ENCODE results near the gene RYR3.

The RYR3 gene

DNA sequence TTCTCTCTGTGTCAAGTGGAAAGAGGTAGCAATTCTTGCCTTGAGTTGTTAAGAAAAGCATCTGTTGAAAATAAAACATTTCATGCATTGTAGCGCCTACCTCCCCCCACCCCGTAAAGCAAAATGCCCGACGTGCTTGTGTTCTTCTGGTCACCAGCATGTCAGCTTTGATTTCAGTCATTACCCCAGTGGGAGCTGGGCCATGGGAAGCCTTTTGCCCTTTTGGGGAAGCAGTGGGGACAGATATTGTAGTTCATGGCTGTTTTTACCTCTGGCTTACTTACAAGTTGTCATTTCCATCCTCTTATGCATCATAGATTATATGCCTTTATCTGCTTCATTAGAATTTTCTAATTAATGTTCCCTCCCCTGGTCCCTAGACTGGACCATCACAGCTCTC lies 328.7 kb downstream of the RYR3 start:
- no peak for DNase-seq

DNA sequence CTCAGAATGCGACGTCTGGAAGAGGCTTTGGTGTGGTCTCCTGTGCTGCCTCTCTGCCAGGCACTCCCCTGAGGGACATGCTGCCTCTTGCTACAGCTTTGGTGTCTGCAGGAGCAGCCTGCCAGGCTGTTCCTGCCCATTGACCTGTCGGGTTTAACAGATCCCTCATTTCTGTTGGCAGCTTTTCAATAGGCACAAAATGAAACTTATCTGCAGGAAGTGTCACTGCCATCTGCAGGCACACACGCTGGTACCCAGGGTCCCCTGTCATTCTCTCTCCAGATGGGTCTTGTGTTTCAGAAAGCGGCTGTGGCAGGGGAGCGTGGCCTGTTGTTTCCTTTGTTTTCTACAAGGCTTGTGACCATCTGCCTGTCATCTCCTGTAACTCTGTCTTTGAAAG lies 329.2 kb downstream of the RYR3 start:
- peak in 1 of 56 donors; percentile 3 for DNase-seq

DNA sequence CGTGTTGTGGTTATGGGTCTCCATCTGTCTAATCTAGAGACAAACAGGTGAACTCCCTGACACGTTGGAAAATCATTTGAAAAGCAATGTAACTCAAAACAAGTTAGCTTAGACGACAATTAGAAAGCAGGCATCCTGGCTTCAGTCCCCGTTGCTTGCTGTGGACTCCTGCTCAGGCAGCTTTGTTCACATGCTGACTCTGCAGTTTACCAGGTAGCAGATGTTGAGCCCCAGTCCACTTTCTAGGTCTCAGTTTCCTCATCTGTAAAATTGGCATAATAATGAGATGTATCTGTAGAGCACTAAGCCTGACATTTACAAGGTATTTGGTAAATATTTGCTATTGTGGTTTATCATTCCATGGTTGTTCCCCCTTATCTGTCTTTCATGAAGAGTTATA lies 330.3 kb downstream of the RYR3 start:
- DNase-seq: no peak

DNA sequence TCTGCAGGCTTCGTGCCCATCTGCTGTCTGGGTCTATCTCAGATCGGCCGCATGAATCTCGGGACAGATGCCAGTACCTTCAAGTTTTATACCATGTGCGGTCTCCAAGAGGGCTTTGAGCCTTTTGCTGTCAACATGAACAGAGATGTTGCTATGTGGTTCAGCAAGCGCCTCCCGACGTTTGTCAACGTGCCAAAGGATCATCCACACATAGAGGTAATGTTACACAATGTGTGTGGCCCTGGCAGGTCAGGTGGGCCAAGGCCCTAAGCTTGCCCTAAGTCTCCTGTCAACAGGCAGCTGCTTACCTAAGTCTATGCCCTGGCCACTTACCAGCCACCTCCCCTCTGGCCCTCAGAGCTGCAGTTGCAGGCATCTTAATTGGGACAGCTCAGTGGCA lies 333.5 kb downstream of the RYR3 start:
- DNase-seq: no peak

DNA sequence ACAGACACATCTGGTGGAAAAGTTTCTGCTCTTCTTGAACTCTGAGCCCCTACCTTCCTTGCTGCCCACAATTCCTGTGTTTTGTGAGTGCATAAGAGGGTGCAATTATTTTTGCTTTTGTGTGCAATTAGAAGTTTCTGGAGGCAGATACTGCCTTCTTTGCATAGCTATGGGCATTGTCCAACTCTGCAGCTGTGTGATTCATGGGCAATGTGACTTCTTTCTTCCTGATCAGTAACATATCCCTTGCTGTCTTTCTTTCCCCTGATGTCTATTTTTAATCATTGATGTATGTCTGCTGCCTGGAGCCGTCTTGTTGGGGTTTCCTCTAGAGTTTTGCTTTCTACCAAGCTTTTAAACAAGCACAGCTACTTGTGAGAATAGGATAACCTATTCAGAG lies 336.0 kb downstream of the RYR3 start:
- DNase-seq: no peak

DNA sequence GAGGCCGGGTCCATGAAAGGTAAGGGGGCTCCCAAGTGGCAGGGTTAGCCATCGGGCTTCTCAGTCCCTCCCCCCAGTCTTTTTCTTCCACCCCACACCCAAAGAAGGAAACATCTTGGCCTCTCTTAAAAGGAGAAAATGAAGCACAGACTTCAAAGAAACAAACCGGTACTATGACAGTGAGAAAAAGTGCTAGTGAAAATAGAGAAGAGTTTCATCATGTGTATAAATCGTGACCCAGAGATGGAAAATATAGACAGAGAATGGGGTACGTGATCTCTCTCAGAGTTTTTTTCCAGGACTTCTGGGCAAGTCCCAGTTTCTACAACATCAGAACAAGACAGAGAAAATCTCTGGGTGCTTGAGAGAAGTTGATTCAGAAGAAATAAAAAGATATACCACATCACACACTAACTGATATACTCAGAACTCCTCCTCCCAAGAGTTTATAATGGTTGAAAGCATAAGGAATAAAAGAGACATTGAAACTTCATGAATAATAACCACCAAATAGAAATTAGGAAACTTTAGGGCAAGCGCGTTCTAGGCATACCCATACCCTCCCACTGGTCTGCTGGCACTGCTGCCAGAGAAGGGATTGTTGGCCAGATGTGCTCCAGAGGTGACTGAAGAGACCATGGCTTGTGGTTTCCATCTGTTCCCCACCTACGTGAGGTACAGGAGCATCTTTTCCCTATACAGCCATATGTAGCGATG lies 338.6 kb downstream of the RYR3 start:
- DNase-seq: no peak

DNA sequence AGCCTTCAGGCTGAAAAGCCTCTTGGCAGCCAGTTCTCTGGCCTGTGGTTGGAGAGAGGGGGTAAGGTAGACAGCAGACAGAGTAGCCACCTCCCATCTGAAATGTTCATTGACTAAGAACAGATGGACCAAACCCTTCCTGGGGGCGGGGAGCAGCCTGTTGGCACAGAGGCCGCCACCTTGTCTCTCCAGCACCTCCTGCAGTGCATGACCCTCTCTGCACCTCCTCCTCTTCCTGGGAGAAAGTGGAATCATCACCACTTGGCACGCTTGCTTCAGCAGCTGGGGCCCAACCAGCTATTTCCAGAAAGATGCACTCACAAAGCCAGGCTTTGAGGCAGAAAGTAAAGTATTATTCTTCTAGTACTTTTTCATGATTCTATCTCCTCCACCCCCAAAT lies 344.1 kb downstream of the RYR3 start:
- peak in 2 of 56 donors; percentile 2 for DNase-seq

DNA sequence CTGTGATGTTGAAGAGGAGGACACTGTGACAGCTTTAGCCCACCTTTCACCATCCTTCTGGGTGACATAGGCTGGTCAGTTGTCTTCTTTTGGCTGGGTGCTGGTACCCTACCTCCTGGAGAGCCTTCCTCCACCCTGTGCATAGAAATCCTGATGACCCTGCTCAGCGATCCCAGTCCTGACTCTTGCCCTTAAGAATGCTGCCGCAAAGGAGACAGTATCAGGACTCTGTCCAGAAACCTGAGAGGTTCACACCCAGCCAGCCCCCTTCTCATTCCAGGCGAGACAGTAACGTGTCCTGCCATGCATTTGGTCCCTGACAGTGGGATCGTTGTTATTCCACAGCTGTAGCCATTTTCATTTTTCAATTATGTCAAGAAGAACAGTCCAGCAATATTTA lies 344.7 kb downstream of the RYR3 start:
- no peak for DNase-seq

DNA sequence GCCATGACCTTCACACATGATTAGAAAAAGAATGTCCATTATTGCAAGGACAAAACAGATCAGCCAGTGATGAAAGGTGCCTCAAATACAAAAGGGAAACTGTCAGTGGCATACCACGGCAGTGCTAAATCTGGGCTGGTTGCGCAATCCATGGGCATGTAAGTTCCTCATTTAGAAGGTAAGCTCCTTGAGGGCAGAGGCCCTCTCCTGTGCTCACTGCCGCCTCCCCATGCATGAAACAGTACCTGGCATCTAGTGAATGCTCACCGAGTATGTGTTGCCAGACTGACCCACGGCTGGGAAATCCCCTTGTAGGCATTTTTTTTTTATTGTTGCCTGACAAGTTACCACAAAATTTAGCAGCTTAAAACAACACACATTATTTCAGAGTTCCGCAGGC lies 345.4 kb downstream of the RYR3 start:
- DNase-seq: no peak

DNA sequence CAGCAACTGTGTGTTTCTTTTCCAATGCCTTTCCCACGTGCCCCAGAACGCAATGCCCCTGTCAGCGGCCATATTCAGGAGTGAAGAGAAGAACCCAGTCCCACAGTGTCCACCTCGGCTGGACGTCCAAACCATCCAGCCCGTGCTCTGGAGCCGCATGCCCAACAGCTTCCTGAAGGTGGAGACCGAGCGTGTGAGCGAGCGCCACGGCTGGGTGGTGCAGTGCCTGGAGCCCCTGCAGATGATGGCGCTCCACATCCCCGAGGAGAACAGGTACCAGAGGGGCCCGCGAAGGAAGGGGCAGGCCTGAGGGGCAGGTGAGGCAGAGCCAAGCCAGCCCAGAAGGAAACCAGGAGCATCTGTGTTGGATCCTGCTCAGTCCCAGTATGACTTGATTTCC lies 349.4 kb downstream of the RYR3 start:
- DNase-seq: no peak

DNA sequence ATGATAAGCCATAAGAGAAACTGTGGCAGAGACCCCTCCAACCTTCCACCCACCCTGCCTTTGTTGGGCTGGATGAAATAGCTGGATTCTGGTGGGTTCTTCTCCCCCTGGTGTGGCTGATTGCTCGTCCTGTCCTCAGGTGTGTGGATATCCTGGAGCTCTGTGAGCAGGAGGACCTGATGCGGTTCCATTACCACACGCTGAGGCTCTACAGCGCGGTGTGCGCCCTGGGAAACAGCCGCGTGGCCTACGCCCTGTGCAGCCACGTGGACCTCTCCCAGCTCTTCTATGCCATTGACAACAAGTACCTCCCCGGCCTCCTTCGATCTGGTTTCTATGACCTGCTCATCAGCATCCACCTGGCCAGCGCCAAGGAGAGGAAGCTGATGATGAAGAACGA lies 351.2 kb downstream of the RYR3 start:
- DNase-seq: no peak

DNA sequence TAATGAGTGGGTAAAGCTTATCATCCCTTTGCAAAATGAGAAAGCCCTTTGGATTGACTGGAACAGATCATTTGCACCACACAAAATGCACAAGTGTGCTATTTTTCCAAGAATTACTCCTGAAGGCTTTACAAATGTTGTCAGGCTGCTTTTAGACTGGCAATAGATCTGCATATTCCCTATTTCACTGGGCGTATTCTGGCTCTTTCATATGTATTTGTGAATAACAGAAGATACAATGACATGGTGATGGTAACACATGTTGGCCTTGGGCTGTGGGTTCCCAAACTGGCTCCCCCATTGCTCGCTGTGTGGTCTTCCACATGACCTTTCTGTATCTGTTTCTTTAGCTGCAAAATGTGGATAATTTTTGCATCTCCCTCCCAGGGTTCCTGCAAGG lies 354.2 kb downstream of the RYR3 start:
- no peak for DNase-seq

DNA sequence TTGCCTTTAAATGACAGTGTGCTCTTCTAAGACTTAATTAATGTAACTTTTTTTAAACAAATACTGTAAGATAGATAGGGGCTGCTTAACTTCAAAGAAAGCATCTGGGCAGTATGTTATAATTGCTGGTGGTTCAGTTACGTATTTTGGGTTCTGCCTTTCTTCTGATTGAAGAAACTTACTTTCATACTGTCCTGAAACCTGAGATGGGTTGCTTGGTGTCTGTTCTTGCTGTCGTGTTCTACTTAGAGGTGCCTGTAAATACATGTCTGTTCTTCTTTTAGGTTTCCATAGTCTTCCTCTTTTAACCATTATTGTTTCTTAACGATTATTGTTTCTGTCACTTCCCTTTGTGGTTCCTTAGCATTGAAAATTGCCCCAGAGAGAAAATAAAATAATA lies 359.8 kb downstream of the RYR3 start:
- DNase-seq: no peak

DNA sequence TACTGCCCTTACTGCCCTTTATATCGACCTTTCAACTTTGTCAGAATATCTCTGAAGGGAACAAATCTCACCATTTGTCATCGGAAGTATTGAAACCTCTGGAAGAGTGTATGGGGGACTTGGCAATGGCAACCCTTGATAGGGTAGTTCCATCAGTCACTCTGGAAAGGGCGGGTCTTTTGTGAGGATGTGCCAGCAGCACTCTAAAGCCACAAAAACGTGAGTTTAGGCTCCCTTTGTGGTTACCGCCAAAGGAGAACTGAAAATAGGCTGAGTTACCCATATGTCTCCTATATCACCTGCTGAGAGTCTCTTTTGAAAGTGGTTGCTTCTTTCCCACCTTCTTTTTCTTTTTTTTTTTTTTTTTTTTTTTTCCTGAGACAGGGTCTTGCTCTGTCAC lies 360.7 kb downstream of the RYR3 start:
- DNase-seq: no peak

DNA sequence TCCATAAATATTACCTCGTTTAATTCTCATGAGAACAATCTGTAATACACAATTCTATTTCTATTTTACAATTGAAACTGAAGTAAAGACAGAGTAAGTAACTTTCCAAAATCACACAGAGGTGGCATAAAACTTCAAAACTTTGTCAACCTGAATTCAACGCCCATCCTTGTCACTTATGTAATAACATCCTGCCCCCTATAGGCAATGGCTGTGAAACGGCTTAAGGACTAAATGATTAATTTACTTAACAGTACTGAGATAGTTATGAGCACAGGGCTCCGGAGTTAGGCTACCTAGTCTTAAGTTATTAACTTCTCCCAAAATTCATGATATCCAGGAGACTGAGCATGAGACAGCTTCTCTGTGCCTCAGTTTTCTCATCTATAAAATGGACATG lies 364.5 kb downstream of the RYR3 start:
- no peak for DNase-seq

DNA sequence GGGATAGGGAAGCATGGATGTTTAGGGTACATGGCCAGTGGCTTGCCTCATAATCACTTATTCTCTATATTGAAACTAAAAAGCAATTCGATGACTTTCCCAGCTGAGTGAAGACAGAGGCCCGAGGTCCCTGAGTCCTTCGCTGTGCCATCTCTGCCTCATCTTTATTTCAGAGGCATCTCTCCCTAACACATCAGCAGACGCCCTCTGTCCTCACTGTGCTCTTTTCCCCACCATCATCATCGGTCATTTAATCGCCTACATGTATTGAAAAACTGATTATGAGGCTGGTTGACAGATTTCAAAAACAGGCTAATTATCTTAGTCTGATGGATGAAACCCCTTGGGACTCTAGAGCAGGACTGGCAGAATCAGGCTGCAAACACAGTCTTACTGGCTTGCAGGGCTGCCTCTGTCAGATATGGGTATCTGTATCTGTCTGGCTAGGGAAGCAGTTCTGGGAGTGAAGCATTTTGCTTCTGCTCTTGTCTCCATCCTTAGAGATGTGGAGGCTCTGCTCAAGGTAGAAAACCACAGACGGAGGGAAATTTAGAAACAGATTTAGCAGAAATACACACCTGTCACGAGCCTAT lies 366.6 kb downstream of the RYR3 start:
- DNase-seq: no peak

DNA sequence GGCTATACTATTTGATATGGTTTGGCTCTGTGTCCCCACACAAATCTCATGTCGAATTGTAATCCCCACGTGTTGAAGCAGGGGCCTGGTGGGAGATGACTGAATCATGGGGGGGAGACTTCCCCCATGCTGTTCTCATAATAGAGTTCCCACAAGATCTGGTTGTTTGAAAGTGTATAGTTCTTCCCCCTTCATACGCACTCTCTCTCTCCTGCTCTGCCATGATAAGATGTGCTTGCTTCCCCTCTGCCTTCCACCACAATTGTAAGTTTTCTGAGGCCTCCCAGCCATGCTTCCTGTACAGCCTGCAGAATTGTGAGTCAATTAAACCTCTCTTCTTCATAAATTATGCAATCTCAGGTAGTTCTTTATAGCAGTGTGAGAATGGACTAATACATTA lies 367.4 kb downstream of the RYR3 start:
- no peak for DNase-seq

DNA sequence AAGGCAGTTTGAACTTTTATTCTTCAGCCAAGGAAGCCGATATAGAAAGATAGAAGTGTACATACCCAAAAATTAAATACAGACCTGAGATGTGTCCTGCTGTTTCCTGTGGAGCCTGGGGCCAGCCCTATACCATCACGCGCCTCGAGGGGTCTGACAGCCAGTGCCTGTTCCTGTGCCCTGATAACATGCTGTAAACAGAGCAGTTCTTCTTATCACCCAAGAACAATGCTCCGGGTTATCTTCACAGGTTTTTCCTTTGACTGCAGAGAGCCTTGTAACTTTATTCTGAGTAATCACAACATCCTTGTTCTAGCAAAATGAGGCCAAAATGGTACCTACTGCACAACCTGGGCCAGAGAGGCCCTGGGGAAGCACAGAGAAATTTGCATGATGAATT lies 367.8 kb downstream of the RYR3 start:
- no peak for DNase-seq

DNA sequence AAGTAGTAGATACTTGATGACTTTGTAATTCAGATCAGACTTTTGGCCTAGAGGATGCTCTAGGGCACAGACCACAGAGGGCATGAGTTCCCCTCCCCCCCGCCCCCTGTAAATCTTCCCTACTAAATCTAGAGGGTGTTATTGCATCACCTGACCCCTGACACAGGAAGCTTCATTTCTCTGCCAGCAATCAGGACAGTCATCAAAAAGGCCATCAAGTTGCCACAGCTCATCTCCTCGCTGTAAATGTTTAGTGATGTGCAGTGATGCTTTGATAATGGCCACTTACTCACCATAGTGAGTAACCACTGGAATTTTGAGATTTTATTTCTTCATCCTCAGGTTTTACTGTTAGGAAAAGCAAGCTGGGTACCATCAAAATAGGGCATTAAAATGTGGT lies 368.3 kb downstream of the RYR3 start:
- no peak for DNase-seq

DNA sequence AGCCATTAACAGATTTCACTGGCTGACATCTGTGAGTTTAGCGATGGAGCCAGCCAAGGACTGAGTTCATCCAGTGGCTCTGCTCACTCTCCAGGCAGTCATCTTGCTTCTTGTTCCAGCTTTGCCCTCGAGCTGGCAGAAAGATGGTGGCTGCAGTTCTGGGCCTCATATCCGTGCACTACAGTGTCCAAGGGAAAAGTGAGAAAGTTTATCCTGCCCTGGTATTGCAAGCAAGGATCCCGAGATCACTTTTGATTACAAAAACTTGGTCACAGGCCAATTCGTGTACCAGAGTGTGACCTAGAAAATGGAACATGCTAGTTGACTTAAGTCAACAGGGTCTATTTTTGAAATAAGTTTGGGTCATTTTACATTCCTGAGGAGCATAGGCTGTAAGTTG lies 369.6 kb downstream of the RYR3 start:
- DNase-seq: no peak

DNA sequence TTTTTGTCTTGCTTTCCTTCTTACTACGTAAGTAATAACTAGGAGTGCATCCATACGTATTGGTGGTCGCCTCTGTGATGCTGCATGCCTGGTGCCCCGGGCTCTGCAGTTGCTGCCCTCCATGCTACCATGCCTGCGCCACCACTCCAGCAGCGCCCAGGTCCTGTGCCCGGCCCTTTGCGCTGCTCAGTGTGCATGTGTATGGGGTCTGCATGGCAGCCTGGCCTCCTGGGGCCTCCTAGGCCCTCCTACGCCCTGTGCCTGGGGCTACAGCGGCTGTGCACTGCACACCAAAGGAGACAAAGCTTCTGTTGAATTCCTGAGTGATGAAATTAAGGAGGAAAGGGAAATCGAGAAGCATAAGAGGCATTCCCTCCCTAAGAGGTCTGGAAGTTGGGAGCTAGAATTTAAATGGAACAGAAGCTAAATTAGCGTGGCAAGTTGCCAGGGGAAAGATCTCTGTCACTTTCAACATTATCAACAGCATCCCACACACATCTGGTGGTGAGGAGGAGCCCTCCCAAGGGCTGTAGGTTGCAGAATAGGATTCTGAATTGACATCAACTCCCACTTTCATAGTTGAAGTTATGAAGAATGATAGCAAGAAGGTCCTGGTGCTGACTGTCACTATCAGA lies 382.5 kb downstream of the RYR3 start:
- peak in 3 of 56 donors; percentile 1 to 15 (median 11) for DNase-seq

DNA sequence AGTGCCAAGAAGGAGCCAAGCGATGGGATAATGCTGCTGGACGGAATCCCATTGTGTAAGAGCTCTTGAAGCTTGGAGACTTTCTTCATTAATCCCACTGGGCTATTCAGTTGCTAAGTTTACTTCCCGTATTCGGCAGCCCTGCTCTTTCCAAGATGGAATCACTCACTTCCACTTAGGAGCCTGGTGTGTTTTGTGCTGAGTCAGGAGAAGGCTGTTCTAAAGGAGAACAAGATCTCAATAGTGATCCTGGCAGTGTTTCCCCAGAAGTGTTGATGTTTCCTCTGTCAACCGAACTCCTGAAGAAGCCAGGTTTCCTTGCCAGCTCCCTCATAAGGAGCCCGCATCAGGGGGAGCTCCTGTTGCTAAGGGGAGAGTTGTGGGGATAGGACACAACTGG lies 387.4 kb downstream of the RYR3 start:
- DNase-seq: peak in 1 of 56 donors; percentile 2

DNA sequence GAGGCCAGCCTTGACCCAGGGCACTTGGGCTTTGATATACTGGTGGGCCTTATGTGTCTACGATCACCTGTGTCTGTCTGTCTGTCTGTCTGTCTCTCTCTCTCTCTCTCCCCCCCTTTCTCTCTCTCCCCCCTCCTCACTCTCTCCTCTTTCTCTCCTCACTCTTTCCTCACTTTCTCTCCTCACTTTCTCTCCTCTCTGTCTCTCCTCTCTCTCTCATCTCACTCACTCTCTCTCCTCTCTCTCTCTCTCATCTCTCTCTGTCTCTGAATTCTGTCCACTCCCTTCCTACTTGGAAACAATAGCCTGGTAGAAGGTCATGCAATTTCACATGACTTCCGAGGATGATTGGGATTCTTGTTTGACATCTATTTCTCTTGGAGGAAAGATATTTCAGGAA lies 388.4 kb downstream of the RYR3 start:
- no peak for DNase-seq
